ENCODE data around the gene PALLD. TPM values are rescaled to one million over a fixed set of nuclear protein-coding genes. Genes with fewer than 3 reads are reported as not detected.

Gene PALLD
- total RNA-seq, 1 experiment from 2014 or later, result 18.3 TPM

- TF ChIP-seq CTCF (conservative IDR thresholded peaks at IDR 0.05), result no peak
- H3K27ac ChIP-seq (ENCODE audit: insufficient read length, low read depth, low read length), result no peak overlapping the region
- H3K23me2 ChIP-seq (ENCODE audit: insufficient read length, low read depth, low read length, poor library complexity, severe bottlenecking), result no peaks in the 10 kb centered on the region
- no peak overlapping the region for H2BK5ac ChIP-seq (ENCODE audit: insufficient read length, low read length)
- no peak overlapping the region for H4K8ac ChIP-seq (replicated peaks; ENCODE audit: insufficient read length, low read depth, low read length)
- no peaks in the 10 kb centered on the region for H3K79me2 ChIP-seq (ENCODE audit: insufficient read depth, low read length)
- no peak overlapping the region for H2BK20ac ChIP-seq (ENCODE audit: low read depth, low read length, poor library complexity, severe bottlenecking)
- no peaks in the 10 kb centered on the region for H3K9me3 Mint-ChIP-seq
- no peak overlapping the region for H3K14ac ChIP-seq (ENCODE audit: insufficient read depth, low read length)
- no peak overlapping the region for H2BK12ac ChIP-seq (ENCODE audit: insufficient read length, low read depth, low read length)
- DNase-seq, result no peak
- no peak overlapping the region for H3K27ac Mint-ChIP-seq
- H4K5ac ChIP-seq (ENCODE audit: insufficient read length, low read depth, low read length), result no peak overlapping the region
- no peak overlapping the region for H3K18ac ChIP-seq (ENCODE audit: insufficient read length, low read depth, low read length)
- H4K20me1 ChIP-seq (ENCODE audit: control insufficient read depth, insufficient read depth, insufficient read length), result no peaks in the 10 kb centered on the region
- no peak overlapping the region for H3K4ac ChIP-seq (ENCODE audit: low read depth, low read length)
- H3K9ac ChIP-seq (ENCODE audit: extremely low read depth, insufficient read length, low read length), result no peak overlapping the region
- H2AFZ ChIP-seq (ENCODE audit: low read length), result no peak overlapping the region
- H3K79me1 ChIP-seq (ENCODE audit: insufficient read depth, low read depth, low read length, poor library complexity, severe bottlenecking), result no peaks in the 10 kb centered on the region
- H3K23ac ChIP-seq (ENCODE audit: insufficient read length, low read depth, low read length), result no peak overlapping the region
- H3K4me1 Mint-ChIP-seq, result peaks cover 11 to 12% of the 10 kb centered on the region in 2 experiments
- WGBS (ENCODE audit: extremely low coverage, insufficient read length, low lambda C conversion rate), result no CpG with 5 or more reads among the region's 5 CpGs
- peaks cover 5% of the 10 kb centered on the region for H3K4me1 ChIP-seq (ENCODE audit: insufficient read depth, low read length)
- no peak overlapping the region for H3K4me2 ChIP-seq (ENCODE audit: insufficient read depth, insufficient read length, low read length)
- no peaks in the 10 kb centered on the region; the same call in 1 of the 2 replicates for H3K27me3 ChIP-seq (ENCODE audit: insufficient read depth, low read length)
- H3K36me3 Mint-ChIP-seq (ENCODE audit: insufficient read depth in 1 of 3, low read depth in 3 of 3), result peaks cover 0 to 4% (median 2%) of the 10 kb centered on the region in 3 experiments; a peak in 2 of 7 replicates
- no peak overlapping the region for H3K56ac ChIP-seq (ENCODE audit: insufficient read length, low read depth, low read length)
- H3T11ph ChIP-seq (ENCODE audit: low read length), result no peak overlapping the region
- H2BK120ac ChIP-seq (ENCODE audit: low read depth, low read length, poor library complexity, severe bottlenecking), result no peak overlapping the region
- H3K27me3 Mint-ChIP-seq (ENCODE audit: low read depth), result no peaks in the 10 kb centered on the region
- H4K91ac ChIP-seq (ENCODE audit: insufficient read length, low read depth, low read length), result no peak overlapping the region
- H2BK15ac ChIP-seq (ENCODE audit: low read depth, low read length), result no peak overlapping the region
- no peak overlapping the region for H3K4me3 Mint-ChIP-seq
- H2AK5ac ChIP-seq (ENCODE audit: insufficient read length, low read length), result no peak overlapping the region
- no peaks in the 10 kb centered on the region for H3K9me3 ChIP-seq (ENCODE audit: control insufficient read depth, low read depth, low read length)
Measured at GRCh38 chr4:168868802-168869201, 371.9 kb downstream of the PALLD start.

Data from H9 (cell line).